ENCODE results near the gene CLSTN3.

CLSTN3 gene

DNA sequence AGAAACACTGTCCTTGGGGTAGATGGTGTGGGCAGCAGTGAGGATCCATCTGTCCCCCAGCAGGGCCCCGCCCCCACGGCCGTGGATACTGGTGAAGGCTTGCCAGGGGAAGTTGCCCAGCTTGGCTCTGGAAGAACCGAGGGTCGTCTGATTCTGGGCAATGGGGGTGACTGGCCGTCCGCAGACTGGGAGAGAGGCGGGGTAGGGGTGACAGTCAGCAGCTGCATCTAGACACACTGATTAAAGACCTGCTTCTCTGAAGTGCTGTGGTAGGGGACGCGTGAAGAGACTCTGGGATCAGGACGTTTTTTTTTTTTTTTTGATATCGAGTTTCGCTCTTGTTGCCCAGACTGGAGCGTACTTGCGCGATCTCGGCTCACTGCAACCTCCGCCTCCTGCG lies 33.2 kb upstream of the CLSTN3 start:
- H3K4me1 ChIP-seq (ENCODE audit: low read length), result peaks cover 2% of the 10 kb centered on the region; the same call in 1 of the 2 replicates
- H3K9me2 ChIP-seq (replicated peaks; ENCODE audit: insufficient read depth, low read length), result no peaks in the 10 kb centered on the region
- no peaks in the 10 kb centered on the region for H3K36me3 ChIP-seq (replicated peaks; ENCODE audit: insufficient read depth, low read length)
- no peaks in the 10 kb centered on the region for H3K79me2 ChIP-seq (ENCODE audit: low read length)
- H4K20me1 ChIP-seq (ENCODE audit: insufficient read depth, low read length), result no peaks in the 10 kb centered on the region
- no peaks in the 10 kb centered on the region for H3K27me3 ChIP-seq (replicated peaks; ENCODE audit: insufficient read depth, low read length)
- H3F3A ChIP-seq (ENCODE audit: insufficient read depth, low read length), result no peaks in the 10 kb centered on the region
- no peak for DNase-seq
- no peaks in the 10 kb centered on the region for H3K9me3 ChIP-seq (replicated peaks; ENCODE audit: insufficient read depth, low read length)
- no peak overlapping the region for H3K27ac ChIP-seq (ENCODE audit: low read length)
- H3K4me2 ChIP-seq (ENCODE audit: low read depth, low read length), result no peak overlapping the region
- no peak overlapping the region for H2AFZ ChIP-seq (ENCODE audit: low read length)
- no peak overlapping the region for H3K9ac ChIP-seq (ENCODE audit: low read length)
- TF ChIP-seq CTCF (IDR thresholded peaks at IDR 0.05; ENCODE audit: low read length) (no peak), EZH2 (optimal IDR thresholded peaks at IDR 0.05; ENCODE audit: low read depth, low read length) (no peak), EZH2phosphoT487 (IDR thresholded peaks at IDR 0.05; ENCODE audit: low read length) (no peak)
- no peak overlapping the region for H3K4me3 ChIP-seq (ENCODE audit: low read length)

DNA sequence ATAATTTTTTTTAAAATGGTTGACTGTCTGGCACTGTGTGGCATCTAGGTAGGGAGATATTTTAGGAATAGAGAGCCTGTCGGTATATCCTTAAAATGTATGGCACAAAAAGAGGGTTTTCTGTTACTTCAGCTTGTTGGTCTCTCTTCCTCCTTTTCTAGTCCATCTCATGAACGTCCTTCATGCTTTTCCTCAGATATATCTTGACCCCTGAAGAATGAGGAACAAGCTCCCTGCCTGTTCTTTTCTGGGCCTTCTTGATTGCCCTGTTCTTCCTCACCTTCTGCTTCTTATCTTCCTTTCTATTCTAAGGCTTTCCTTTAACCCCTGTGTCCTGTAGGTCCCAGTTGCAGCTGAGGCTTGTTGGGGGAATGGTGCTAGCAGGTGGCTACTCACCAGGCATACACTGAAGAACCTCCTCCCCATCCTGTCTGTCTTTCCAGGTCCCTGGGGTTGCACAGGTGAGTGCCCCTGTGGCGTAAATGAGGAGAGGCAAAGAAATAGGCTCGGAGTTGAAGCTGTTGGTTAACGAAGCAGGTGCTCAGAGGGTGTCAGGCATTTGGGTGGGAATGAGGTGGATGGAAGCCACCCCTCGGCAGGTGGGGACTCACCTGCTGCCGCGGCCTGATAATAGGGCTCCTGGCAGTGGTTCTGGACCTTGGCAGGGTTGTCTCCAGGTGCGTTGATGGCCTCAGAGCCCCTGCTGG lies 30.7 kb upstream of the CLSTN3 start:
- no peak for DNase-seq
- Histone ChIP-seq H2AFZ (ENCODE audit: low read length) (no peak overlapping the region), H3K9me3 (replicated peaks; ENCODE audit: insufficient read depth, low read length) (no peaks in the 10 kb centered on the region), H4K20me1 (ENCODE audit: insufficient read depth, low read length) (no peaks in the 10 kb centered on the region), H3K79me2 (ENCODE audit: low read length) (no peaks in the 10 kb centered on the region), H3K27ac (ENCODE audit: low read length) (no peak overlapping the region), H3K27me3 (replicated peaks; ENCODE audit: insufficient read depth, low read length) (no peaks in the 10 kb centered on the region), H3K36me3 (replicated peaks; ENCODE audit: insufficient read depth, low read length) (no peaks in the 10 kb centered on the region), H3K9ac (ENCODE audit: low read length) (no peak overlapping the region), H3K4me3 (ENCODE audit: low read length) (no peak overlapping the region), H3F3A (ENCODE audit: insufficient read depth, low read length) (no peaks in the 10 kb centered on the region), H3K9me2 (replicated peaks; ENCODE audit: insufficient read depth, low read length) (no peaks in the 10 kb centered on the region), H3K4me1 (ENCODE audit: low read length) (no peaks in the 10 kb centered on the region), H3K4me2 (ENCODE audit: low read depth, low read length) (no peak overlapping the region)
- TF ChIP-seq EZH2 (optimal IDR thresholded peaks at IDR 0.05; ENCODE audit: low read depth, low read length) (no peak), EZH2phosphoT487 (IDR thresholded peaks at IDR 0.05; ENCODE audit: low read length) (no peak), CTCF (IDR thresholded peaks at IDR 0.05; ENCODE audit: low read length) (no peak)

- H3K36me3 ChIP-seq (replicated peaks; ENCODE audit: insufficient read depth, low read length), result no peaks in the 10 kb centered on the region
- no peak overlapping the region for H3K4me3 ChIP-seq (ENCODE audit: low read length)
- no peak for DNase-seq
- no peaks in the 10 kb centered on the region for H3K27me3 ChIP-seq (replicated peaks; ENCODE audit: insufficient read depth, low read length)
- TF ChIP-seq EZH2 (optimal IDR thresholded peaks at IDR 0.05; ENCODE audit: low read depth, low read length) (no peak), EZH2phosphoT487 (IDR thresholded peaks at IDR 0.05; ENCODE audit: low read length) (no peak), CTCF (IDR thresholded peaks at IDR 0.05; ENCODE audit: low read length) (no peak)
- H3K9ac ChIP-seq (ENCODE audit: low read length), result no peak overlapping the region
- H3K9me3 ChIP-seq (replicated peaks; ENCODE audit: insufficient read depth, low read length), result no peaks in the 10 kb centered on the region
- H3K4me1 ChIP-seq (ENCODE audit: low read length), result no peaks in the 10 kb centered on the region
- no peaks in the 10 kb centered on the region for H4K20me1 ChIP-seq (ENCODE audit: insufficient read depth, low read length)
- H3K79me2 ChIP-seq (ENCODE audit: low read length), result no peaks in the 10 kb centered on the region
- H3K27ac ChIP-seq (ENCODE audit: low read length), result no peak overlapping the region
- H3K9me2 ChIP-seq (replicated peaks; ENCODE audit: insufficient read depth, low read length), result no peaks in the 10 kb centered on the region
- H3K4me2 ChIP-seq (ENCODE audit: low read depth, low read length), result no peak overlapping the region
- no peaks in the 10 kb centered on the region for H3F3A ChIP-seq (ENCODE audit: insufficient read depth, low read length)
- no peak overlapping the region for H2AFZ ChIP-seq (ENCODE audit: low read length)
These were observed 29.9 kb upstream of the CLSTN3 start for GRCh38 chr12:7100239-7100638.
